NB4 (cell line): ENCODE data around the gene MYH1.

ENCODE experiments used
- DNase-seq: peaks from one replicate; pipeline ENCODE4 v3.0.0; 2010; ENCODE audit warnings: low read depth
- H3K4me3 ChIP-seq: one replicate; pipeline ENCODE4 v1.5.1; 2011; ENCODE audit warnings: mild to moderate bottlenecking, low read depth, low read length, moderate library complexity
- MYC ChIP-seq: IDR thresholded peaks from 2 replicates; pipeline ENCODE4 v1.6.1; 2011; ENCODE audit warnings: low read depth, low read length
- POLR2A ChIP-seq: IDR thresholded peaks from 2 replicates; pipeline ENCODE4 v1.6.1; 2011; ENCODE audit warnings: mild to moderate bottlenecking; ENCODE audit not compliant: insufficient read length; ENCODE audit errors: extremely low read depth
- TF ChIP-seq, protein P1 (sequence below): IDR thresholded peaks from one replicate; pipeline ENCODE4 v1.5.1; 2012; ENCODE audit warnings: low read depth, low read length
- TF ChIP-seq, protein P2 (sequence below): IDR thresholded peaks from 2 replicates; pipeline ENCODE4 v1.6.1; 2011; ENCODE audit warnings: low read depth, low read length

MYH1 gene

DNA sequence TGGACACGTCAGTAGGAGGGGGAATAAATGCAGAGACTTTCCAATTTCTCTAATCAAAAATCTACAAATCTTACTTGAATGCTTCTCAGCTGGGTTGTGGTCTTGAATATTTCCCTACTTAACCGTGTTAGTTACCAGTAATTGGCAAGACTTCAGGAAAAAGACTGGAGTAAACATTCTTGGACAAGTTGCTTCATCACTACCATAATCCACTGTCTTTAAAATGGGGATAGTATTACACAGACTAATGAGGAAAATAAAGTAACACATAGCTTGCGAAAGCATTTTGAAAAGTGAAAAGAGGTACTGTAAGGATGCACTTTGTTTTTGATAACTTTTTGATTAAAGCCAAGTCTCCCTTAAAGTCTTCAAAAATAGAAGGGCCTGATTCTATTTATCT, 18.4 kb downstream of the MYH1 start:
- DNase-seq = no peak
- H3K4me3 ChIP-seq = no peak overlapping the region
- TF ChIP-seq, protein P1, sequence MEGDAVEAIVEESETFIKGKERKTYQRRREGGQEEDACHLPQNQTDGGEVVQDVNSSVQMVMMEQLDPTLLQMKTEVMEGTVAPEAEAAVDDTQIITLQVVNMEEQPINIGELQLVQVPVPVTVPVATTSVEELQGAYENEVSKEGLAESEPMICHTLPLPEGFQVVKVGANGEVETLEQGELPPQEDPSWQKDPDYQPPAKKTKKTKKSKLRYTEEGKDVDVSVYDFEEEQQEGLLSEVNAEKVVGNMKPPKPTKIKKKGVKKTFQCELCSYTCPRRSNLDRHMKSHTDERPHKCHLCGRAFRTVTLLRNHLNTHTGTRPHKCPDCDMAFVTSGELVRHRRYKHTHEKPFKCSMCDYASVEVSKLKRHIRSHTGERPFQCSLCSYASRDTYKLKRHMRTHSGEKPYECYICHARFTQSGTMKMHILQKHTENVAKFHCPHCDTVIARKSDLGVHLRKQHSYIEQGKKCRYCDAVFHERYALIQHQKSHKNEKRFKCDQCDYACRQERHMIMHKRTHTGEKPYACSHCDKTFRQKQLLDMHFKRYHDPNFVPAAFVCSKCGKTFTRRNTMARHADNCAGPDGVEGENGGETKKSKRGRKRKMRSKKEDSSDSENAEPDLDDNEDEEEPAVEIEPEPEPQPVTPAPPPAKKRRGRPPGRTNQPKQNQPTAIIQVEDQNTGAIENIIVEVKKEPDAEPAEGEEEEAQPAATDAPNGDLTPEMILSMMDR = no peak
- TF ChIP-seq POLR2A = no peak
- TF ChIP-seq MYC = no peak
- TF ChIP-seq, protein P2, sequence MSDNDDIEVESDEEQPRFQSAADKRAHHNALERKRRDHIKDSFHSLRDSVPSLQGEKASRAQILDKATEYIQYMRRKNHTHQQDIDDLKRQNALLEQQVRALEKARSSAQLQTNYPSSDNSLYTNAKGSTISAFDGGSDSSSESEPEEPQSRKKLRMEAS = no peak

DNA sequence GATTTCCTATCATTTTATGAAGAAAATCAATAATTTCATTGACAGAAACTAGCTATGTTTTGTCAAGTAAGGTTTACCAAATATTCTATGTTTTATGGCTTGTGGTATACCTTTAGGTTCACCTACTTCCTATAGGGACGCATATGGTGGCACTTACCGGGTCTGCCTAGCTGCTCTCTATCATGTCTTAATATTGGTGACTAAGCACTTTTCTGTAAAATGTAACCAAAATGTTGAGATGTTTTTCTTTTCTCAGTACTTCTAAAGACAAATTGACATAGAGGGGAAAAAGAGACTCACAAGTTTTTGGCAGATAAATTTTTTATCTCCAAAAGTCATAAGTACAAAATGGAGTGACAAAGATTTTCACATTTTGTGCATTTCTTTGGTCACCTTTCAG, 26.3 kb downstream of the MYH1 start:
- TF ChIP-seq, protein P1 = no peak
- TF ChIP-seq, protein P2 = no peak
- no peak for TF ChIP-seq POLR2A
- no peak for TF ChIP-seq MYC
- H3K4me3 ChIP-seq = no peak overlapping the region
- DNase-seq = no peak

DNA sequence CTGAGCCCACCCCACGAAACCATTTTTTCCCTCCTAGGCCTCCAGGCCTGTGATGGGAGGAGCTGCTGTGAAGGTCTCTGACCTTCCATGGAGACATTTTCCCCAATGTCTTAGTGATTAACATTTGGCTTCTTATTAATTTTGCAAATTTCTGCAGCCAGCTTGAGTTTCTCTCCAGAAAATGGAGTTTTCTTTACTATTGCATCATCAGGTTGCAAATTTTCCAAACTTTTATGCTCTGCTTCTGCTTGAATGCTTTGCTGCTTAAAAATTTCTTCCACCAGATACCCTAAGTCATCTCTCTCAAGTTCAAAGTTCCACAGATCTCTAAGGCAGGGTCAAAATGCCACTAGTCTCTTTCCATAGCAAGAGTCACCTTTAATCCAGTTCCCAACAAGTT, 36.1 kb downstream of the MYH1 start:
- TF ChIP-seq, protein P2 = no peak
- no peak overlapping the region for H3K4me3 ChIP-seq
- no peak for DNase-seq

DNA sequence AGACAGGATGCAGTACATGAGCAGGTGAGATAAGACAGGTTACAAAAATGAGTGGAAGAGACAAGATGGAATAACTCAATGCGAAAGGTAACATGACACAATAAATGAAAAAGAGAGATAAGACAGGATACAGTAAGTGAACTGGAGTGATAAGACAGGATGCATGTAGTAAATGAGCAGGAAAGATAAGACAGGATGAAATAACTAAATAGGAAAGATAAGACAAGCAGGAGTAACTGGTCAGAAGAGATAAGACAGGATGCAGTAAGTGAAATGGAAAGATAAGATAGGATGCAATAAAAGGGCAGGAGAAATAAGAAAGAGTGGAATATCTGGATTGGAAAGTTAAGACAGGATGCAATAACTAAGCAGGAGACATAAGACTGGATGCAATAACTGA, 40.6 kb downstream of the MYH1 start:
- DNase-seq = no peak
- TF ChIP-seq, protein P2 = no peak
- TF ChIP-seq POLR2A (no peak), MYC (no peak)
- TF ChIP-seq, protein P1 = no peak
- no peak overlapping the region for H3K4me3 ChIP-seq

DNA sequence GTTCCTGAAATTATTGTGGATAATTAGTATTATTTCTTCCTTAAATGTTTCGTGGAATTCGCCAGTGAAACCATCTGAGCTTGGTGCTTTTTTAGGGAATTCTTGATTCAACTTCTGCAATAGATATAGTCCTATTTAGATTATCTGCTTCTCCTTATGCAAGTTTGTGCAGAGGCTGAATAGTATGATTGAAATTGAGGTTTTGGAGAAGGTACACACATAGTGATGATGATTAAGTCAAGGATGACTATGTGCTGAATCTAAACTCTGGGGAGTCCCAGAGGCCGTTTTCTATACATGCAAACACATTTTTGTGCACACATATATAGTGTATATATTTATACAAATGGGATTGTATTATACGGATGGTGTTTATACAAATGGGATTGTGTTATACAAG, 43.8 kb downstream of the MYH1 start:
- H3K4me3 ChIP-seq = no peak overlapping the region
- DNase-seq = no peak
- no peak for TF ChIP-seq MYC
- no peak for TF ChIP-seq POLR2A
- TF ChIP-seq, protein P1 = no peak
- TF ChIP-seq, protein P2 = no peak

DNA sequence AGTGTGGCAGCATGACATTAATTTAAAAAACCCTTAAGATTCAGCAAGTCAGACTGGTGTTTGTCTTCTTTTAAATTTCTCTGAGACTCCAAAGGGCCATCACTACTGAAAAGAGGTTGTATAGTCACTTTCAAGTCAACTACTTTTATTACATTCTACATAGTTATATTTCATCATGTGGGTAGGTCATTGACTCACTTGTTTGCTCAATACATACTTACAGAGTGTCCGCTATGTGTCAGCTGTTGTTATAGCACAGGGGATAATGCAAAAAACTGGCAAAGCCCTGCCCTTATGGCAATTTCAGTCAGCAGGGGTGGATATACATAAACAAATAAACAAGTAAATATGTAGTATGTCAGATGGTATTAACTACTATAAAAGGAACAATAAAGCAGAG, 46.5 kb downstream of the MYH1 start:
- no peak for DNase-seq
- H3K4me3 ChIP-seq = no peak overlapping the region
- no peak for TF ChIP-seq MYC
- TF ChIP-seq, protein P2 = no peak
- no peak for TF ChIP-seq POLR2A
- TF ChIP-seq, protein P1 = no peak
